OCI-LY1 (cell line): ENCODE data around the gene NDRG4.
A peak's percentile ranks its signal among the peaks of the same experiment; 100 is the strongest.

ENCODE experiments used
- H2AFZ ChIP-seq: fragments of 200-600 bp; sonication (generic), shearing (Covaris generic); 2 replicates; pipeline ENCODE4 v1.6.0; 2014; ENCODE audit warnings: antibody characterized with exemption, mild to moderate bottlenecking, low read length
- H3F3A ChIP-seq: fragments of 200-600 bp; sonication (generic), shearing (Covaris generic); 2 replicates; pipeline ENCODE4 v1.6.0; 2014; ENCODE audit warnings: mild to moderate bottlenecking, antibody characterized with exemption, low read length, moderate library complexity; ENCODE audit not compliant: insufficient read depth
- H3K27ac ChIP-seq: fragments of 200-600 bp; sonication (generic); 2 replicates; pipeline ENCODE4 v1.5.1; 2014; ENCODE audit warnings: low read length, mixed run types, mild to moderate bottlenecking, low read depth; ENCODE audit not compliant: poor library complexity, severe bottlenecking
- H3K27me3 ChIP-seq: fragments of 200-600 bp; sonication (generic); 2 replicates; pipeline ENCODE4 v1.6.0; 2014; ENCODE audit warnings: antibody characterized with exemption, mild to moderate bottlenecking, low read length, moderate library complexity; ENCODE audit not compliant: insufficient read depth
- H3K36me3 ChIP-seq: fragments of 200-600 bp; sonication (generic); 2 replicates; pipeline ENCODE4 v1.6.1; 2014; ENCODE audit warnings: mild to moderate bottlenecking, antibody characterized with exemption, low read length, moderate library complexity, mixed read lengths; ENCODE audit not compliant: insufficient read depth
- H3K4me1 ChIP-seq: fragments of 200-600 bp; sonication (generic); 2 replicates; pipeline ENCODE4 v1.5.1; 2014; ENCODE audit warnings: mild to moderate bottlenecking, low read length, moderate library complexity; ENCODE audit not compliant: insufficient read depth, severe bottlenecking
- H3K4me2 ChIP-seq: fragments of 200-600 bp; sonication (generic), shearing (Covaris generic); 2 replicates; pipeline ENCODE4 v1.6.1; 2014; ENCODE audit warnings: low read length
- H3K4me3 ChIP-seq: fragments of 200-600 bp; sonication (generic); 2 replicates; pipeline ENCODE4 v1.5.1; 2014; ENCODE audit warnings: low read length, low read depth, mild to moderate bottlenecking, mixed read lengths; ENCODE audit not compliant: poor library complexity, severe bottlenecking
- H3K79me2 ChIP-seq: fragments of 200-600 bp; shearing (Covaris generic); 2 replicates; pipeline ENCODE4 v1.6.1; 2016; ENCODE audit warnings: mixed run types, low read length, mixed read lengths; ENCODE audit not compliant: insufficient read depth
- H3K9ac ChIP-seq: fragments of 200-600 bp; sonication (generic), shearing (Covaris generic); 2 replicates; pipeline ENCODE4 v1.6.1; 2014; ENCODE audit warnings: mild to moderate bottlenecking, low read length, mixed read lengths
- H3K9me2 ChIP-seq: fragments of 200-600 bp; sonication (generic), shearing (Covaris generic); 2 replicates; pipeline ENCODE4 v1.6.1; 2014; ENCODE audit warnings: low read depth, mild to moderate bottlenecking, low read length, mixed read lengths
- H3K9me3 ChIP-seq: fragments of 200-600 bp; shearing (Covaris generic); 2 replicates; pipeline ENCODE4 v1.6.1; 2014; ENCODE audit warnings: low read length, mixed read lengths
- H4K20me1 ChIP-seq: fragments of 200-600 bp; sonication (generic), shearing (Covaris generic); 2 replicates; pipeline ENCODE4 v1.6.0; 2016; ENCODE audit warnings: mild to moderate bottlenecking, low read length; ENCODE audit not compliant: insufficient read depth
- EZH2 ChIP-seq: fragments of 200-600 bp; sonication (generic), shearing (Covaris generic); IDR thresholded peaks from 2 replicates; pipeline ENCODE4 v1.8.0; 2017; ENCODE audit warnings: borderline replicate concordance, mixed run types, mild to moderate bottlenecking, antibody characterized with exemption, low read length, moderate library complexity, mixed read lengths
- TF ChIP-seq, protein P1 (sequence below): fragments of 200-600 bp; sonication (generic), shearing (Covaris generic); IDR thresholded peaks from 2 replicates; pipeline ENCODE4 v1.5.1; 2017; ENCODE audit warnings: mild to moderate bottlenecking, antibody characterized with exemption, low read length, moderate library complexity, mixed read lengths

NDRG4 gene

GRCh38 chr16:58515125-58515870 lies 15.4 kb downstream of the NDRG4 start, which contains the start of gene SETD6:
Gene SETD6, plus strand, starts transcription at chr16:58515517. Its CDS starts 21 bp downstream, at chr16:58515538.
- no peak for TF ChIP-seq EZH2
- TF ChIP-seq, protein P1, sequence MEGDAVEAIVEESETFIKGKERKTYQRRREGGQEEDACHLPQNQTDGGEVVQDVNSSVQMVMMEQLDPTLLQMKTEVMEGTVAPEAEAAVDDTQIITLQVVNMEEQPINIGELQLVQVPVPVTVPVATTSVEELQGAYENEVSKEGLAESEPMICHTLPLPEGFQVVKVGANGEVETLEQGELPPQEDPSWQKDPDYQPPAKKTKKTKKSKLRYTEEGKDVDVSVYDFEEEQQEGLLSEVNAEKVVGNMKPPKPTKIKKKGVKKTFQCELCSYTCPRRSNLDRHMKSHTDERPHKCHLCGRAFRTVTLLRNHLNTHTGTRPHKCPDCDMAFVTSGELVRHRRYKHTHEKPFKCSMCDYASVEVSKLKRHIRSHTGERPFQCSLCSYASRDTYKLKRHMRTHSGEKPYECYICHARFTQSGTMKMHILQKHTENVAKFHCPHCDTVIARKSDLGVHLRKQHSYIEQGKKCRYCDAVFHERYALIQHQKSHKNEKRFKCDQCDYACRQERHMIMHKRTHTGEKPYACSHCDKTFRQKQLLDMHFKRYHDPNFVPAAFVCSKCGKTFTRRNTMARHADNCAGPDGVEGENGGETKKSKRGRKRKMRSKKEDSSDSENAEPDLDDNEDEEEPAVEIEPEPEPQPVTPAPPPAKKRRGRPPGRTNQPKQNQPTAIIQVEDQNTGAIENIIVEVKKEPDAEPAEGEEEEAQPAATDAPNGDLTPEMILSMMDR, result no peak
- Histone ChIP-seq H3K9ac (peak within 1 kb of the TSS; percentile 85), H4K20me1 (no peaks in the 10 kb centered on the region), H3K27ac (peak within 1 kb of the TSS; percentile 43), H3K36me3 (peaks cover 39% of the 10 kb centered on the region), H3K27me3 (no peaks in the 10 kb centered on the region), H3K9me2 (no peaks in the 10 kb centered on the region), H3K4me3 (peak within 1 kb of the TSS; percentile 85), H3K4me1 (peaks cover 25% of the 10 kb centered on the region), H3K79me2 (no peaks in the 10 kb centered on the region), H3K9me3 (no peaks in the 10 kb centered on the region), H3F3A (peaks cover 9% of the 10 kb centered on the region; the same call in 1 of the 2 replicates), H2AFZ (no peak within 1 kb of the TSS), H3K4me2 (peak within 1 kb of the TSS; percentile 88)

DNA sequence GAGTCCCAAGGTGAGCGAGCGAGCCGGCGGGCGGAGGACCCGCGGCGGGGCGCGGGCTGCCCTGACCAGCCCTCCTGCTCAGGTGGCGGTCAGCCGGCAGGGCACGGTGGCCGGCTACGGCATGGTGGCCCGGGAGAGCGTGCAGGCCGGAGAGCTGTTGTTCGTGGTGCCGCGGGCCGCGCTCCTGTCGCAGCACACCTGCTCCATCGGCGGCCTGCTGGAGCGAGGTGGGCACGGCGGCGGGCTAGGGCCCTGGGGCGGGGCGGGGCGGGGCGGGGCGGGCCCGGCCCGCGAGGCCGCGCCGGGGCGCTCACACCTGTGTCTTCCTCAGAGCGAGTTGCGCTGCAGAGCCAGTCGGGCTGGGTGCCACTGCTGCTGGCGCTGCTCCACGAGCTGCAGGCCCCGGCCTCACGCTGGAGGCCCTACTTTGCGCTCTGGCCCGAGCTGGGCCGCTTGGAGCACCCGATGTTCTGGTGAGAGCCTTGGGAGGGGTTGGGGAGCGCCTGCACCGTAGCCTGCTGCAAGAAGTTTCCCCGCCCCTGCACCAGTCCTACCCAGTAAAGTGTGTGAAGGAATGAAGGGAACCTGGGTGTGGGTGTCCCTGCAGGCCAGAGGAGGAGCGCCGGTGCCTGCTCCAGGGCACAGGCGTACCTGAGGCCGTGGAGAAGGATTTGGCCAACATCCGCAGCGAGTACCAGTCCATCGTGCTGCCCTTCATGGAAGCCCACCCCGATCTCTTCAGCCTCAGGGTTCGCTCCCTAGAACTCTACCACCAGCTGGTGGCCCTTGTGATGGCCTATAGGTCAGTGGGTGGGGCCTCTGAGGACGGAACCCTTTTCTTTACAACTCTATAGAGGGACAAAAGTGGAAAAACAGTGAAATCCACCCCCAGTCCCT lies 16.2 kb downstream of the NDRG4 start:
- Histone ChIP-seq H3K79me2 (no peaks in the 10 kb centered on the region), H3F3A (peaks cover 9% of the 10 kb centered on the region; the same call in 1 of the 2 replicates), H3K4me2 (peak overlapping the region; percentile 88), H3K27me3 (no peaks in the 10 kb centered on the region), H4K20me1 (no peaks in the 10 kb centered on the region), H3K27ac (peak overlapping the region; percentile 43), H3K36me3 (peaks cover 48% of the 10 kb centered on the region), H2AFZ (no peak overlapping the region), H3K9ac (peak overlapping the region; percentile 85), H3K9me3 (no peaks in the 10 kb centered on the region), H3K4me1 (peaks cover 25% of the 10 kb centered on the region), H3K4me3 (peak overlapping the region; percentile 85), H3K9me2 (no peaks in the 10 kb centered on the region)
- TF ChIP-seq, protein P1, result no peak
- no peak for TF ChIP-seq EZH2

- Histone ChIP-seq H3K9me2 (no peaks in the 10 kb centered on the region), H3K27ac (peak overlapping the region; percentile 43), H3K4me2 (peak overlapping the region; percentile 75), H3K9ac (peak overlapping the region; percentile 50; the same call in 1 of the 2 replicates), H3K27me3 (no peaks in the 10 kb centered on the region), H3K9me3 (no peaks in the 10 kb centered on the region), H3K4me3 (peak overlapping the region; percentile 85), H3F3A (peaks cover 9% of the 10 kb centered on the region; the same call in 1 of the 2 replicates), H3K4me1 (peaks cover 25% of the 10 kb centered on the region), H2AFZ (no peak overlapping the region), H3K79me2 (no peaks in the 10 kb centered on the region), H3K36me3 (peaks cover 54% of the 10 kb centered on the region), H4K20me1 (no peaks in the 10 kb centered on the region)
- TF ChIP-seq, protein P1, result no peak
- no peak for TF ChIP-seq EZH2
These were observed 16.8 kb downstream of the NDRG4 start for GRCh38 chr16:58516768-58517107.
